Osteoblast (primary cell): ENCODE results near the gene CDX1. TPM values are rescaled to one million over a fixed set of nuclear protein-coding genes. Genes with fewer than 3 reads are reported as not detected.

Experiments
- DNase-seq: peaks from one replicate; pipeline ENCODE4 v3.0.0; 2011; ENCODE audit warnings: low spot score, mixed read lengths; ENCODE audit not compliant: insufficient read length; ENCODE audit errors: missing footprints
- H2AFZ ChIP-seq: 2 replicates; pipeline ENCODE4 v1.6.0; 2011; ENCODE audit warnings: mild to moderate bottlenecking, low read length
- H3K27ac ChIP-seq: 2 replicates; pipeline ENCODE4 v1.5.1; 2011; ENCODE audit warnings: mild to moderate bottlenecking, low read depth, low read length, moderate library complexity
- H3K27me3 ChIP-seq: 2 replicates; pipeline ENCODE4 v1.6.0; 2012; ENCODE audit warnings: mild to moderate bottlenecking, control low read depth, inconsistent platforms, low read length, moderate library complexity; ENCODE audit not compliant: insufficient read depth
- H3K36me3 ChIP-seq: 2 replicates; pipeline ENCODE4 v1.5.1; 2011; ENCODE audit warnings: mild to moderate bottlenecking, low read length, control low read depth, moderate library complexity; ENCODE audit not compliant: insufficient read depth
- H3K4me1 ChIP-seq: 2 replicates; pipeline ENCODE4 v1.5.1; 2011; ENCODE audit warnings: mild to moderate bottlenecking, low read length, control low read depth, moderate library complexity; ENCODE audit not compliant: insufficient read depth
- H3K4me2 ChIP-seq: 2 replicates; pipeline ENCODE4 v1.6.0; 2011; ENCODE audit warnings: mild to moderate bottlenecking, low read length; ENCODE audit not compliant: insufficient read depth
- H3K4me3 ChIP-seq: fragments of 200-600 bp; sonication (generic); 3 replicates; pipeline ENCODE4 v1.5.1; 2012; ENCODE audit warnings: mild to moderate bottlenecking, low read length, inconsistent platforms; ENCODE audit not compliant: insufficient read depth
- H3K79me2 ChIP-seq: 2 replicates; pipeline ENCODE4 v1.6.0; 2012; ENCODE audit warnings: mild to moderate bottlenecking, low read length, control low read depth, inconsistent platforms; ENCODE audit not compliant: insufficient read depth
- H3K9me3 ChIP-seq: 2 replicates; pipeline ENCODE4 v1.5.1; 2011; ENCODE audit warnings: low read depth, low read length, control low read depth
- H4K20me1 ChIP-seq: 2 replicates; pipeline ENCODE4 v1.6.0; 2012; ENCODE audit warnings: mild to moderate bottlenecking, low read length, control low read depth; ENCODE audit not compliant: insufficient read depth
- total RNA-seq: library from RNA; depleted of rRNA; stranded (reverse); fragments of >200 nt; gene quantifications from 2 replicates; pipeline ENCODE4 v1.2.3, GENCODE V29; 2012
- TF ChIP-seq, protein P1 (sequence below): IDR thresholded peaks from 2 replicates; pipeline ENCODE4 v1.5.1; 2011; ENCODE audit warnings: mild to moderate bottlenecking, low read depth, low read length, moderate library complexity; ENCODE audit errors: extremely low read depth

Gene CDX1
- total RNA-seq, 1 donor, result 0.36 TPM

DNA sequence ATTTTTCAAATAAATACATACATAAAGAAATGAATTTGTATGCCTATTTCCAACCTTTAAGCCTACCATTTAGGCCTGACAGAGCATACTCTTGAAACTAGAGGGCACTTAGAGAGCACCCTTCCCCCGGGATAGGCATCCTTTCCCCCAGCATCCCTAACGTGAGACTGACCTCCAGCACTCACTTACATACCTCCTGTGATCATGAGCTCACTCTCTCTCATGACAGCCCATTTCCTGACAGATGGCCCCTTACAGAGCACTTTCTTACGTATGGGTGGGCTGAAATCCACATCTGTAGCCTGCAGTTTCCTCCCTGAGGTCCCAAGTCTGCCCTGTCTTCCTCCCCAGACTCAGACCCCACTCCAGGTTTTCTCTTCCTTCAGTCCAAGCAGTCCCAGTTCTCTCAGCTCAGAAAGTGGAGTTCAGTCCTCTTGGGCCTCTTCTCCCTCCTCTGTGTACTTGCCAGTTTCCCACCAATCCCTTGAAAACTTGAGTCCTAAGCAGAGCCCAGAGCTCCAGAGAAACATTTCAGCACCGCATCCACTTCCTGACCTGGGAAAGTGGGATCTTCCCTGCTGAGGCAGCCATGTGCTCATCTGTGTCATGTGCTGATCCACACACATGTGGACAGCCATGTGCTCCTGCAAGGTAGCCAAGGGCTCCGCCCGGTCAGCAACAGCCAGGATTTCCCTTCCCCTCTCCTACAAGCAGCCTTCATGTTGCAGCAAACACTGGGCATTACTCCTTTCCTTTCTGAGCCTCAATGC lies 2.2 kb upstream of the CDX1 start:
- no peaks in the 10 kb centered on the region for H4K20me1 ChIP-seq
- H2AFZ ChIP-seq, result peak overlapping the region; percentile 23

DNA sequence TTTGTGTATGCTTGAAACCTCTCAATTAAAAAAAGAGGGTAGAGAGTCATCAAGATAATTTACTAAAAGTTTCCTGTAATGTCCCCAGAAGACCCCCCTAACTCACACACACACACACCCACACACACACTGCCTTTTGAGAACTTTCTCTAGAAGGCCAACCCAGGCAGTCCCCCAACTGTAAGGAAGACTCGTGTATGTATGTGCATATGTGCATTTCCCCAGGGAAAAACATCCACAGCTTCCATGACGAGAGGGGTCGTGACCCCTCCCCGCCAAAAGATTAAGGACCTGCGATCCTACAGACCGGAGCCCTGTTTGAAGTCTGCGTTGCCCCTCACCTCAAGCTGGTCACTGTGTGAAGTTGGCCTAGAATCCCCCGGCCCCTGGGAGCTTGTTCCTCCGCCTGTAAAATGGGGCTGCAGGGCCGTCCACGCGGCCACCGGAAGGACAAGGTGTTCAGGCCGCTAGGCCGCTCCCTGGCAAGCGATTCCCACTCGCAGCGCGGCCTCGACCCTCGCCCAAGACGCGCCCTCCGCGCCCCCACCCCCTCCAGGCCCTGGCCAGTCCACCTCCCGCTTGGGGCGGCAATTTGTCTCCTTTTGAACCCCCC lies 435 bp upstream of the CDX1 start:
- Histone ChIP-seq H3K9me3 (no peaks in the 10 kb centered on the region), H3K27ac (no peak overlapping the region), H2AFZ (no peak overlapping the region), H4K20me1 (no peaks in the 10 kb centered on the region), H3K4me2 (no peak overlapping the region), H3K27me3 (no peaks in the 10 kb centered on the region), H3K4me3 (no peak overlapping the region), H3K4me1 (peaks cover 13% of the 10 kb centered on the region), H3K36me3 (no peaks in the 10 kb centered on the region), H3K79me2 (no peaks in the 10 kb centered on the region)
- no peak for DNase-seq
- TF ChIP-seq, protein P1, sequence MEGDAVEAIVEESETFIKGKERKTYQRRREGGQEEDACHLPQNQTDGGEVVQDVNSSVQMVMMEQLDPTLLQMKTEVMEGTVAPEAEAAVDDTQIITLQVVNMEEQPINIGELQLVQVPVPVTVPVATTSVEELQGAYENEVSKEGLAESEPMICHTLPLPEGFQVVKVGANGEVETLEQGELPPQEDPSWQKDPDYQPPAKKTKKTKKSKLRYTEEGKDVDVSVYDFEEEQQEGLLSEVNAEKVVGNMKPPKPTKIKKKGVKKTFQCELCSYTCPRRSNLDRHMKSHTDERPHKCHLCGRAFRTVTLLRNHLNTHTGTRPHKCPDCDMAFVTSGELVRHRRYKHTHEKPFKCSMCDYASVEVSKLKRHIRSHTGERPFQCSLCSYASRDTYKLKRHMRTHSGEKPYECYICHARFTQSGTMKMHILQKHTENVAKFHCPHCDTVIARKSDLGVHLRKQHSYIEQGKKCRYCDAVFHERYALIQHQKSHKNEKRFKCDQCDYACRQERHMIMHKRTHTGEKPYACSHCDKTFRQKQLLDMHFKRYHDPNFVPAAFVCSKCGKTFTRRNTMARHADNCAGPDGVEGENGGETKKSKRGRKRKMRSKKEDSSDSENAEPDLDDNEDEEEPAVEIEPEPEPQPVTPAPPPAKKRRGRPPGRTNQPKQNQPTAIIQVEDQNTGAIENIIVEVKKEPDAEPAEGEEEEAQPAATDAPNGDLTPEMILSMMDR, result no peak

More for the DNA sequence above, 2.2 kb upstream of the CDX1 start:
- Histone ChIP-seq H3K36me3 (no peaks in the 10 kb centered on the region), H3K27me3 (no peaks in the 10 kb centered on the region), H3K9me3 (no peaks in the 10 kb centered on the region), H3K4me3 (no peak overlapping the region), H3K4me2 (no peak overlapping the region), H3K79me2 (no peaks in the 10 kb centered on the region), H3K4me1 (peaks cover 26% of the 10 kb centered on the region), H3K27ac (no peak overlapping the region)
- no peak for DNase-seq
- TF ChIP-seq, protein P1, result no peak

DNA sequence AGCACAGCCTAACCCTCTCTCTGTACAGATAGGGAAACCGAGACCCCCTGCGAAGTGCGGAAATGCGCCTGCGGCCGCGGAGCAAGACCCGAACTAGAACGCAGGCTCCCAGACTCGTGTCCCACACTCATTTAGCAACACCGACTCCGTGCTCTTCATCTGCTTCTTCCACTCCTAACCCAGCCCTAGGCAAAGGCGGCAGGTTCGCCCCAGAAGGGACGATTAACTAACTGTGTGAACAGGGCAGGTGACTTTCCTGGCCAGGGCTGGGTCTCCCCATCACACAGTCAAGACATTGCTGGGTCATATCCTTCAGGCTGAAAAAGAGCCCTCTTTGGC lies 903 bp downstream of the CDX1 start:
- DNase-seq, result no peak

DNA sequence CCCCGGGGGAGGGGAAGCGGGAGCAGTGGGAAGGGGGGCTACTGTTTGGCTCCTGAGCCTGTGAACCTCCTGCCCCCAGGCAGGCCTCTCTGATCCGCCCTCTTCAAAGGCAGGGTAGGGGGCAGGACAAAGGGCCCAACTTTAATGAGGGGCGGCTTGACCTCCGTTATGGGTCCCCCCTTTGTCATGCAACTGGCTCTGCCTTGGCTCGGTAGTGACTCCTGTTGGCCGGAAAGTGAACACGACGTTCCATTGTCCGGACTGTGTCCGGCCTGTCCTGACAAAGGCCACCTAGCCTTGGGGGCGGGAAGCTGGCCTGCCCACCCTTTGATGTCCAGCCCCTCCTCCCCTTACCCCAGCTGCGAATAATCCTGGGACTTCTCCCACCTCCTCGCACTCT lies 1.3 kb downstream of the CDX1 start:
- Histone ChIP-seq H4K20me1 (no peaks in the 10 kb centered on the region), H2AFZ (no peak overlapping the region)

More for the DNA sequence above, 903 bp downstream of the CDX1 start:
- Histone ChIP-seq H3K4me2 (no peak overlapping the region), H3K27me3 (no peaks in the 10 kb centered on the region), H3K4me3 (no peak overlapping the region), H3K27ac (no peak overlapping the region), H4K20me1 (no peaks in the 10 kb centered on the region), H3K4me1 (peaks cover 9% of the 10 kb centered on the region), H3K36me3 (no peaks in the 10 kb centered on the region), H3K79me2 (no peaks in the 10 kb centered on the region), H3K9me3 (no peaks in the 10 kb centered on the region), H2AFZ (no peak overlapping the region)
- TF ChIP-seq, protein P1, result no peak

More for the DNA sequence above, 1.3 kb downstream of the CDX1 start:
- Histone ChIP-seq H3K36me3 (no peaks in the 10 kb centered on the region), H3K79me2 (no peaks in the 10 kb centered on the region), H3K27me3 (no peaks in the 10 kb centered on the region), H3K4me2 (no peak overlapping the region), H3K9me3 (no peaks in the 10 kb centered on the region), H3K4me1 (peaks cover 9% of the 10 kb centered on the region), H3K4me3 (no peak overlapping the region), H3K27ac (no peak overlapping the region)
- no peak for DNase-seq
- TF ChIP-seq, protein P1, result peak; percentile 21
